HG03378 (cell line): ENCODE measurements around the gene MLLT3.
A peak's percentile ranks its signal among the peaks of the same experiment; 100 is the strongest.

Experiments used
- ATAC-seq: cut with Tn5 transposase; IDR thresholded peaks from one replicate; pipeline ENCODE4 v1.9.1; 2021; ENCODE audit warnings: mild to moderate bottlenecking, moderate library complexity; ENCODE audit not compliant: unreplicated experiment

The MLLT3 gene

GRCh38 chr9:20480249-20480648, 142.1 kb downstream of the MLLT3 start:
- ATAC-seq: no peak

GRCh38 chr9:20479419-20480155, 142.7 kb downstream of the MLLT3 start:
- peak; percentile 73 for ATAC-seq

- no peak for ATAC-seq
These were observed 143.5 kb downstream of the MLLT3 start for GRCh38 chr9:20478786-20479185.

- peak; percentile 56 for ATAC-seq
These were observed 144.2 kb downstream of the MLLT3 start for GRCh38 chr9:20477940-20478620.

- ATAC-seq: no peak
These were observed 145.3 kb downstream of the MLLT3 start for GRCh38 chr9:20476912-20477521.

GRCh38 chr9:20474496-20474895, 147.8 kb downstream of the MLLT3 start:
- ATAC-seq: no peak

GRCh38 chr9:20473515-20474013, 148.7 kb downstream of the MLLT3 start:
- ATAC-seq: no peak

GRCh38 chr9:20472342-20473045, 149.8 kb downstream of the MLLT3 start:
- no peak for ATAC-seq

GRCh38 chr9:20466328-20467008, 155.8 kb downstream of the MLLT3 start:
- no peak for ATAC-seq

GRCh38 chr9:20464242-20464641, 158.1 kb downstream of the MLLT3 start:
- no peak for ATAC-seq

GRCh38 chr9:20463823-20464222, 158.5 kb downstream of the MLLT3 start:
- no peak for ATAC-seq

GRCh38 chr9:20462410-20462809, 159.9 kb downstream of the MLLT3 start:
- ATAC-seq: no peak

- no peak for ATAC-seq
These were observed 175.0 kb downstream of the MLLT3 start for GRCh38 chr9:20447291-20447690.

GRCh38 chr9:20446248-20446647, 176.1 kb downstream of the MLLT3 start:
- no peak for ATAC-seq

- no peak for ATAC-seq
These were observed 179.6 kb downstream of the MLLT3 start for GRCh38 chr9:20442461-20443319.

- peak; percentile 47 for ATAC-seq
These were observed 180.4 kb downstream of the MLLT3 start for GRCh38 chr9:20441711-20442423.

GRCh38 chr9:20441166-20441565, 181.1 kb downstream of the MLLT3 start:
- no peak for ATAC-seq

- ATAC-seq: no peak
These were observed 184.8 kb downstream of the MLLT3 start for GRCh38 chr9:20437476-20437875.
